ENCODE measurements around the gene RBCK1. TPM values are rescaled to one million over a fixed set of nuclear protein-coding genes. Genes with fewer than 3 reads are reported as not detected.

The RBCK1 gene
- total and polyA plus RNA-seq, 9 of the 15 experiments (the other 6 are each of a cell fraction or from before 2014, with no cell fraction given): 5.9 to 59.3 (median 26.5) TPM

DNA sequence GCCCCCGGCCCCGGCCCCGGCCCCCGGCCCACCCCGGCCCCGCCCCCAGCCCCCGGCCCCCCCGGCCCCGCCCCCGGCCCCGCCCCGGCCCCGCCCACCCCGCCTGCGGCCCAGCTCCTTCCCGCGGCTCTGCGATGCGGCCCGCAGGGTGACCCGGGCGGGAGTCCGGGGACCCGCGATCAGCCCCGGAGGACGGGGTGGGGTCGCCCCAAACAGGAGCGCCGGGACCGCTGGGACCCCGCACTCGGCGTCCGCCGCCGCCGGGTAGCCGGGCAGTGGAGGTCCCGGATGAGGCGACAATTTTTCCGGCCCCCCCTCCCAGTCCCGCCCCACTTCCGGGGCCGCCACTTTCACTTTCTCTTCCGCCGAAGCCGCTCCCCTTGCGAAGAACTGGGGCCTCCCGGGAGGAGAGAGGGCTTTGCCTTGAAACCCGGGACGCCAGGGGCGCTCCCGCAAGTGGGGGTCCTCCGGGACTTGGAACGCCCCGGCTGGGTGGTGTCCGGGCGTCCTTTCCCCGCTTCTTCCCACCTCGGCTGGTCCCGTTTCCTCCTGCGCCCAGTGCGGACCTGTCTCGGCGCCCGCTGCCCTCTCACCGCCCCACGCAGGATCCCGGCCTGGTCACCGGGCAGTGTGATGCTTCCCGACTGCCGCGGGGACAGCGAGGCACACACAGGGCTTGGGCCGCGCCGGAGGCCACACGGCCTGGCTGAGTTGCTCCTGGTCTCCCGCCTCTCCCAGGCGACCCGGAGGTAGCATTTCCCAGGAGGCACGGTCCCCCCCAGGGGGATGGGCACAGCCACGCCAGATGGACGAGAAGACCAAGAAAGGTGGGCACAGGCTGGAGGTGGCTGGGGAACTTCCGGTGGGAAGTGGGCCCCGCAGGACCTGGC is at the start of gene RBCK1 (continued):
- no peak for TF ChIP-seq MYC (IDR thresholded peaks at IDR 0.05; ENCODE audit: low read depth, low read length)
- 0 out of 2 replicates have a peak, but pooled peaks have one; percentile 44 for TF ChIP-seq MYC (CRISPR knock-in tag; IDR thresholded peaks at IDR 0.05; ENCODE audit: borderline replicate concordance, low read depth)
- TF ChIP-seq FIP1L1 (IDR thresholded peaks at IDR 0.05; ENCODE audit: low read depth, low read length, poor library complexity, severe bottlenecking): peak; percentile 64
- no peak for TF ChIP-seq ZNF274 (IDR thresholded peaks at IDR 0.05; ENCODE audit: borderline replicate concordance, low read depth, low read length)
- peak; percentile 36; the same call in 1 of the 2 replicates for TF ChIP-seq USF1 (CRISPR knock-in tag; IDR thresholded peaks at IDR 0.05)
- peak in 1 of 2 experiments; percentile 38; a peak in 1 of 4 replicates for TF ChIP-seq KDM4B (IDR thresholded peaks at IDR 0.05; ENCODE audit: borderline replicate concordance in 2 of 2, low read depth in 1 of 2)
- peak; percentile 42 to 43; a peak in 2 of 4 replicates for TF ChIP-seq MAZ (CRISPR knock-in tag; conservative IDR thresholded peaks at IDR 0.05 in 1 of 2, IDR thresholded peaks at IDR 0.05 in 1 of 2)
- peak; percentile 34; the same call in 1 of the 2 replicates for TF ChIP-seq RB1 (IDR thresholded peaks at IDR 0.05; ENCODE audit: low read depth)
